Erythroblast (primary cell): ENCODE measurements around the gene CTNNA1.
"Not testable (repeated sequence)": the region's sequence is repeated elsewhere in the genome, so short reads cannot be mapped to it uniquely, and the experiment has no call there.

Experiments used
- GATA1 ChIP-seq: IDR thresholded peaks from 2 replicates; pipeline ENCODE4 v1.6.1; 2011; ENCODE audit warnings: low read depth, mild to moderate bottlenecking, control low read depth, low read length, moderate library complexity
- POLR2A ChIP-seq: IDR thresholded peaks from 2 replicates; pipeline ENCODE4 v1.6.1; 2011; ENCODE audit warnings: mild to moderate bottlenecking, low read length

DNA sequence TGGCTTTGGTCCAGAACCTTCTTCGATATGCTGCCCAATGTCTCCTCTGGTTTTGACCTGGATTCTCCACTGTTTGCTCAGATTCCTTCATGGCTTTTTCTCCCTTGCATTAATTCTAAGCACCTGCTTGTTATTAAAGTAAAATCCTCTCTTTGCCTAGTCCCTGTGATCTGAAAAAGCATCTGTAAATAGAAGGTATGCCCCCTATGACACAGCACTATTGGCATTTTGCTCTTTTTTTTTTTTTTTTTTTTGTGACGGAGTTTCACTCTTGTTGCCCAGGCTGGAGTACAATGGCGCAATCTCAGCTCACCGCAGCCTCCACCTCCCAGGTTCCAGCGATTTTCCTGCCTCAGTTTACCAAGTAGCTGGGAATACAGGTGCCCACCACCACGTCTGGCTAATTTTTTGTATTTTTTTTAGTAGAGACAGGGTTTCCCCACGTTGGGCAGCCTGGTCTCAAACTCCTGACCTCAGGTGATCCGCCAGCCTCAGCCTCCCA lies 37.2 kb upstream of the CTNNA1 start:
- TF ChIP-seq POLR2A, GATA1: not testable (repeated sequence)
